ENCODE data around the gene THRB.

Gene THRB

GRCh38 chr3:24494618-24495325, at the start of gene THRB:
Gene THRB, minus strand, starts transcription at chr3:24494850.
- no peak for DNase-seq (ENCODE audit: low spot score)

- DNase-seq (ENCODE audit: low spot score) = no peak
These were observed 47.3 kb upstream of the THRB start for GRCh38 chr3:24541935-24542334.

DNA sequence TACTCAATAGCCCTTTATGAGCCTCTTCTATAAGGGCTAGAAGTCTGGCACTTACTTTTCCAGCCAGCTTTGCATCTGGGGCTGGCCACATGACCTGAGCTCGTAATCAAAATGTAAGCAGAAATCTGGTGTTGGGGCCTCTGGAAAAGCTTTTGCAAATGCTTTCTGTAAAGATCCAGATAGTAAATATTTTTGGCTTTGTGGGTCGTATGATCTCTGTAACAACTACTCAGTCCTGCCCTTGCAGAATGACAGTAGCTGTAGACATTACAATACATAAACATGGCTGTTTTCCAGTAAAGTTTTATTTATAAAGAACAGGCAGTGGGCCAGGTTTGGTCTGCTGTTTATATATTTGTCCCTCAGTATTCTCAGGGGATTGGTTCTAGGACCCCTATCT, 46.2 kb upstream of the THRB start:
- DNase-seq (ENCODE audit: low spot score) = no peak

DNA sequence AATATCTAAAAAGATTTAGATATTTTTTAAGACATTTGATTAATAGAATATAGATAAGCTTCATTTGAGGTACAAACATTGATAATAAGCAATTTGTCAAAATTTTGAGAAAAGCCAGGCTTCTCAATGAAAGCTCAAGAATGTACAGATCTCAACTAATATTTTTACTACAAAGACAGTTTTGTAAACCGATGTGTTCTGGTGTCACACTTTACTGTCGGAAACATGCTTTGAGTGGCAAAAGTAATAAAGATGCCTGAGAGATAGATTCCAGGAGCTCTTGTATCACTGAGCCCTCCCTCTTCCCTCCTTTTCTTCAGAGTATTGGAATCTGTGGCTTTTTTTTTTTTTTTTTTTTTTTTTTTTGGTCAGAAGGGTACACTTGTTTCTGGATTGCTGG, 45.0 kb upstream of the THRB start:
- DNase-seq (ENCODE audit: low spot score) = no peak

DNA sequence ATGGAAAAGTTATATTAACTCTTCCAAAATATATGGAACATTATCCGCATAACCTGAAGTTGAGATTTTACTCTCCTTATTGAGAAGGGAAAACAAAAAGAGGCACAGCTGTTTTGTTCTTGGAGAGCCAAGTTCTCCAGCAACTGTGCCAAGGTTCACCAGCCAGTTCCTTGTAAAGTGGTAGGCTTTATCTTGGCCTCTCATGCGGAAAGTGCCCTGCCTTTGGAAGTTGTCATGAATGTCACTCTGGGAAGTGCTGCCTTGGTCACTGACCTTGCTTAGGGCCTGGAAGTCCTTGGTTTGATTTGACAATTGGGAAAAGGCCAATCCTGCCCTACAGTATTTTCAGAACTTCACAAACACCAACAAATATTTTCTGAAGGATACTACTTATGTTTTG, 44.2 kb upstream of the THRB start:
- DNase-seq (ENCODE audit: low spot score) = no peak

GRCh38 chr3:24533561-24534193, 39.0 kb upstream of the THRB start:
- DNase-seq (ENCODE audit: low spot score) = no peak

- DNase-seq (ENCODE audit: low spot score) = no peak
These were observed 35.8 kb upstream of the THRB start for GRCh38 chr3:24530471-24530870.

GRCh38 chr3:24529210-24529609, 34.6 kb upstream of the THRB start:
- no peak for DNase-seq (ENCODE audit: low spot score)

GRCh38 chr3:24526640-24527212, 32.1 kb upstream of the THRB start:
- DNase-seq (ENCODE audit: low spot score) = no peak

- no peak for DNase-seq (ENCODE audit: low spot score)
These were observed 30.9 kb upstream of the THRB start for GRCh38 chr3:24525557-24525956.

GRCh38 chr3:24525022-24525421, 30.4 kb upstream of the THRB start:
- DNase-seq (ENCODE audit: low spot score) = no peak

GRCh38 chr3:24523988-24524727, 29.5 kb upstream of the THRB start:
- peak; percentile 5 for DNase-seq (ENCODE audit: low spot score)

GRCh38 chr3:24523215-24523614, 28.6 kb upstream of the THRB start:
- no peak for DNase-seq (ENCODE audit: low spot score)

GRCh38 chr3:24522146-24522579, 27.5 kb upstream of the THRB start:
- DNase-seq (ENCODE audit: low spot score) = no peak

DNA sequence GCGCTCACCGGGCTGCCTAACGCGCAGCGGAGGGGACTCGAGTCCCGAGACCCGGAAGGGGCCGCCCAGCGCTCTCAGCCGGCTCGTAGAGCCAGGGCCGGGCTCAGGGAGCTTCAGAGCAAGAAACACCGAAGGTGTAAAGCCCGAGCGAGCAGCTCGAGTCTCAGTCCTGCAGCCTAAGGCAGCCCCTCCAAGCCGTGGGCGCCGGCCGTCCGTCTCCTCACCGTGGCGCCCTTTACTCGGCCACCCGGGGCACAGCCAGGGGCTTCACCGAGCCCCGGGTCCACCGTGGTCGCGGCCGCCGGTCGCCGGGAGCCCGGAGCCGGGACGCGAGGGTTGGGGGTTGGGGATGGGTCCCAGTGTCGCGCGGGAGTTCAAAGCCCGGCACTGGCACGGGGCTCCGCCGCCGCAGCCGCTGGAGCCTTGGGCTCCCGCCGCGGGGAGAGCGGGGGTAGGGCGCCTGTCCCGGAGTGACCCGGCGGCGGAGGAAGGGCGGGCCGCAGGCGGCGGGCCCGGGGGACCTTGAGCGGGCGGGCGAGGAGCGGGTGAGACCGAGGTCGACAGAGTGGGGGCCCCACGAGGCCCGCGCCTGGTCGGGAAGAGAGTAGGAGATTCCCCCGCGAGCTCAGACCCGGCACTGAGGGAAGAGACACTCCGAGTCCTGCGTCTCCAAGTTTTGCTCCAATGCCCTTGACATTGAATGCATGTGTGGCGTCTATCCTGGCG, 26.9 kb upstream of the THRB start:
- DNase-seq (ENCODE audit: low spot score) = no peak

GRCh38 chr3:24520976-24521419, 26.3 kb upstream of the THRB start:
- DNase-seq (ENCODE audit: low spot score) = no peak

DNA sequence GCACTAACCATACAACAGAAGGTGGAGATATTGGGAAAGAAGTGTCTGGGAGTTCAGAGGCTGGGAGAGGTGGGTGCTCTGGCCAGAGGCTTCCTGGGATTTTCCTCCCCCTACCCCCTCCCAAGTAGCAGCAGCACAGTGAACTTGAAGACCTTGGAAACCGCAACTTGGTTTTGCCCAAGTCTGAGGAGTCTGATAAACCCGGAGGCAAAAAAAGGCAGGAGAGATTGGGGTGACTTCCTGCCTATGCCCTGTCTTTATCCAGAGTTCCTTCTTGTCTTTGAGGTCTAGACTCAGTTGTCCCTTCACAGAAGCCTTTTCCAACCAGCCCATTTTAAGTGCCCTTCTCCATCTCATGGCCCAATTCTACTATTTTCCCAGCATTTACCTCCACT, 25.4 kb upstream of the THRB start:
- no peak for DNase-seq (ENCODE audit: low spot score)

DNA sequence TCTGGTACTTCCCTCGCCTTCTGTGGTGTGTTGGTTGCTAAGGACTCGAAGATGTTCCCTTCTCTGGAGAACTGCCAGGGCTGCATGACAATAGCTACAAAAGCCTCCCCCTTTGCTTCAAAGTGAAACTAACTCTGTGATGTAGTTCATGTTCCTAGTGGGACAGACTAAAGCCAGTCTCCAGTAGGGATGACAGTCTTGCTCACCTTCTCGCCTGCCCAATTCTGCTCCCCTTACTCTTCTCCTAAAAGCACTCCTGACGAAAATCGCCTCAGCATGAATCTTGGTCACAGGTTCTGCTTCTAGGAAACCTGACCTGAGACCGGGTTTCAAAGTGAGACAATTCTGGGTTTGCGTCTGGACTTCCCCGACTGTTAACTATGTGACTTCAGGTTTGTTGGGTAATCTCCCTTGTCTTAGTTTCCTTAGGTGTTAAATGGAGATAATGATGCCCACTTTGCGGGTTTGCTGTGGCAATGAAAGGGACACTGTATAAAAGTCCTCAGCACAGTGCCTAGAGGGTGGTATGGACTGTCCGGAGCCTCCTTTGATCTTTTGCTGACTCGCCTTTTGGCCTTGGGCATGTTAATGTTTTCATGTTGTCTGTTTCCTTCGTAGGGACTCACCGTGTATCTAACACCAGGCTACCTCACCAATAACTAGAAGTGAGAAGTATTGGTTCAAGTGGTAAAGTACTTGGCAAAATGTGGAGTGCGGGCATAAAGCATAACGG, 24.9 kb upstream of the THRB start:
- DNase-seq (ENCODE audit: low spot score) = no peak

DNA sequence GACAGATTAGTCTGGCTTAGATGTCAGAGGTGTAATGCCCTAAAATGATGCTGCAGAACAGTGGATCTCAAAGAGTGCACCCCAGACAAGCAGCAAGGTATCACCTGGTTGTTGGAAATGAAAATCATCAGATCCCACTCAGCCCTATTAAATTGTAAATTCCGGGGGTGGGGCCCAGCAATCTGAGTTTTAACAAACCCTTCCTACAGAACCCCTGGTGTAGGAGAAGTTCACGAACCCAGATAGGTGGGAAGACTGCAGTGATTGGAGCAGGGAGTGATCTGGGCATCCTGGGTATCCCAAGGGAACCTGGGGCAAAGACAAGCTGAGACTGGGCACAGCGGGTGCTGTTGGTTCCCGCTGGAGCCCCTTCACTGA, 24.3 kb upstream of the THRB start:
- DNase-seq (ENCODE audit: low spot score) = no peak

DNA sequence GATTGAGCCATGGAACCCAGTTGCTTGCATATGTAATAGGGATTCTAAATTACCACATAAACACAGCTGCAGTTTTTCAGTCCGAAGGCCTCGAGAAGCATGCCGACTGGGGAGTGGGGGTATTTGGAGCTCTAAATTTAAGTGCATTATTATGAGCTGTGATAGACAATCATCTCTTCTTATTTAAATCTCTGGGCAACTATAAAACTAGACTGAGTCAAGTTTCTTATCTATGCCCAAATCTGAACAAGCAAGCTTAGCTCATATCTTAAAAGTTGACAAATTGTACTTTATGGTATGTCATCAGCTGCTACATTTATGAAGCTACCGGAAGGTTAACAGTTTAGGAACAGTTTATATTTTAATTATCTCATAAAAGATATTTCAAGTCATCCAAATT, 19.5 kb upstream of the THRB start:
- no peak for DNase-seq (ENCODE audit: low spot score)

DNA sequence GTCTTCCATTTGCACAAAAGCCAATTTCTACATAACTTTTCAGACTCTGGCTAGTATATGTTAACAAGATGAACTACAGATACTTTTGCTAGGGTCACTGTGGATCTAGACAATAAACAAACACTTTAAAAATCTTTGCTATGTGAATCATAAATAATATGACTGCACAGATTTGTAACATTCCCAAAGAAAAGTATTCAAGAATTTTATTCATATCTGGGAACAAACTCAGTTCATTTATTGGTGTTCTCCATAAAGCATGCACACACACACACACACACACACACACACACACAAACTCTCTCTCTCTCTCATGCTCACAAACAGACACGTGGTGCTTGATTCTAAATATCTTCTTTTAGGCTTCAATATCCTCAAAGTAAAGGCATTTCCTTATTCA, 18.8 kb upstream of the THRB start:
- no peak for DNase-seq (ENCODE audit: low spot score)

Data from RKO (cell line).